ENCODE data around the gene EPHA6.

- TF ChIP-seq, protein P1, sequence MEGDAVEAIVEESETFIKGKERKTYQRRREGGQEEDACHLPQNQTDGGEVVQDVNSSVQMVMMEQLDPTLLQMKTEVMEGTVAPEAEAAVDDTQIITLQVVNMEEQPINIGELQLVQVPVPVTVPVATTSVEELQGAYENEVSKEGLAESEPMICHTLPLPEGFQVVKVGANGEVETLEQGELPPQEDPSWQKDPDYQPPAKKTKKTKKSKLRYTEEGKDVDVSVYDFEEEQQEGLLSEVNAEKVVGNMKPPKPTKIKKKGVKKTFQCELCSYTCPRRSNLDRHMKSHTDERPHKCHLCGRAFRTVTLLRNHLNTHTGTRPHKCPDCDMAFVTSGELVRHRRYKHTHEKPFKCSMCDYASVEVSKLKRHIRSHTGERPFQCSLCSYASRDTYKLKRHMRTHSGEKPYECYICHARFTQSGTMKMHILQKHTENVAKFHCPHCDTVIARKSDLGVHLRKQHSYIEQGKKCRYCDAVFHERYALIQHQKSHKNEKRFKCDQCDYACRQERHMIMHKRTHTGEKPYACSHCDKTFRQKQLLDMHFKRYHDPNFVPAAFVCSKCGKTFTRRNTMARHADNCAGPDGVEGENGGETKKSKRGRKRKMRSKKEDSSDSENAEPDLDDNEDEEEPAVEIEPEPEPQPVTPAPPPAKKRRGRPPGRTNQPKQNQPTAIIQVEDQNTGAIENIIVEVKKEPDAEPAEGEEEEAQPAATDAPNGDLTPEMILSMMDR (IDR thresholded peaks at IDR 0.05): no peak
- TF ChIP-seq POLR2A (IDR thresholded peaks at IDR 0.05): no peak
Observed at GRCh38 chr3:97029972-97030371, 215.6 kb downstream of the EPHA6 start.
